Body of pancreas (tissue), 4 donors: Measurements from ENCODE around the gene FOXS1. TPM values are rescaled to one million over a fixed set of nuclear protein-coding genes. Genes with fewer than 3 reads are reported as not detected.

Experiments used
- ATAC-seq: fragments of 150-250 bp; one replicate; pipeline ENCODE4 v1.9.1; 2016
- DNase-seq, 4 donors: peaks; one replicate each; pipeline ENCODE4 v3.0.0-alpha.2; 2019
- H3K27ac ChIP-seq, 4 donors: fragments of 200-600 bp; sonication (generic); 1 replicate in 3 of 4; 2 replicates in 1 of 4; pipeline versions ENCODE4 v1.5.1 to v1.6.1; 2016 to 2019; ENCODE audit warnings: mild to moderate bottlenecking in 1 of 4, mixed read lengths in 1 of 4, moderate library complexity in 1 of 4
- H3K27me3 ChIP-seq, 2 donors: fragments of 200-600 bp; sonication (generic); one replicate each; pipeline ENCODE4 v1.6.0; 2016; ENCODE audit warnings: mild to moderate bottlenecking in 1 of 2
- H3K36me3 ChIP-seq, 2 donors: fragments of 200-600 bp; sonication (generic); replicated peaks in 1 of 2; 2 replicates each; pipeline ENCODE4 v1.5.1; 2016; ENCODE audit warnings: low read depth in 2 of 2; ENCODE audit not compliant: insufficient read depth in 1 of 2
- H3K4me1 ChIP-seq: fragments of 200-600 bp; sonication (generic); one replicate; pipeline ENCODE4 v1.6.0; 2016
- H3K4me3 ChIP-seq, 2 donors: fragments of 200-600 bp; sonication (generic); 1 replicate in 1 of 2; 2 replicates in 1 of 2; pipeline ENCODE4 v1.5.1; 2016 to 2019
- H3K9me3 ChIP-seq, 3 donors: fragments of 200-600 bp; sonication (generic); 1 replicate in 2 of 3; 2 replicates in 1 of 3; pipeline ENCODE4 v1.5.1; 2016
- CTCF ChIP-seq, 7 experiments: fragments of 450-650 bp in 4 of 7; fragments of 200-600 bp in 3 of 7; sonication (generic) in 3 of 7; IDR thresholded peaks; one replicate each; pipeline ENCODE4 v1.5.1; 2016 to 2019; ENCODE audit warnings: antibody characterized with exemption in 7 of 7
- POLR2A ChIP-seq, 3 donors: fragments of 450-650 bp; IDR thresholded peaks; one replicate each; pipeline ENCODE4 v1.6.1; 2016; ENCODE audit warnings: antibody characterized with exemption in 3 of 3, mild to moderate bottlenecking in 2 of 3
- WGBS, 2 donors: methylation state at CpG; one replicate each; pipeline ENCODE4 v1.1.5; 2017; 5-methylcytosine and 5-hydroxymethylcytosine counted together
- intact Hi-C: fragments of 100-400 bp; cut with DNase I; formaldehyde crosslinking; loops from one replicate; pipeline ENCODE4 v1.15.1; 2023
- total RNA-seq, 2 donors: library from RNA; depleted of rRNA; stranded (reverse); fragments of >200 nt; gene quantifications; one replicate each; pipeline ENCODE4 v1.1.0, GENCODE V29; 2016

Gene FOXS1
- total RNA-seq, 2 donors from 2014 or later, result 3.0 TPM; not detected in 1

- Histone ChIP-seq H3K4me1 (peaks cover 19% of the 10 kb centered on the region), H3K4me3 (no peak overlapping the region), H3K36me3 (no peaks in the 10 kb centered on the region), H3K9me3 (no peaks in the 10 kb centered on the region), H3K27ac (no peak overlapping the region), H3K27me3 (no peaks in the 10 kb centered on the region)
- ATAC-seq, result no peak
- intact Hi-C loops, result no loop called here
- TF ChIP-seq CTCF (IDR thresholded peaks at IDR 0.05), result no peak
- no peak for TF ChIP-seq POLR2A (IDR thresholded peaks at IDR 0.05)
- no peak for DNase-seq
- WGBS, 2 donors, result 68 to 76% methylated on average over 5 of the region's 5 CpGs
Measured at GRCh38 chr20:31862157-31862470, 16.7 kb upstream of the FOXS1 start.

GRCh38 chr20:31861385-31862156 lies 16.2 kb upstream of the FOXS1 start:
- intact Hi-C loops, result no loop called here
- H3K36me3 ChIP-seq, result no peaks in the 10 kb centered on the region
- H3K27ac ChIP-seq, result no peak overlapping the region
- DNase-seq (peak; percentile 47 to 63 (median 54)), ATAC-seq (peak; percentile 77)
- H3K4me1 ChIP-seq, result peaks cover 19% of the 10 kb centered on the region
- H3K9me3 ChIP-seq, result no peaks in the 10 kb centered on the region
- peak overlapping the region; percentile 4 to 32 for H3K4me3 ChIP-seq
- TF ChIP-seq CTCF (IDR thresholded peaks at IDR 0.05), result no peak
- TF ChIP-seq POLR2A (IDR thresholded peaks at IDR 0.05), result no peak
- WGBS, 2 donors, result 3 to 20% methylated on average over 10 to 48 of the region's 60 CpGs
- no peaks in the 10 kb centered on the region for H3K27me3 ChIP-seq

GRCh38 chr20:31861135-31861384 lies 15.7 kb upstream of the FOXS1 start:
- H3K36me3 ChIP-seq, result no peaks in the 10 kb centered on the region
- H3K9me3 ChIP-seq, result no peaks in the 10 kb centered on the region
- TF ChIP-seq POLR2A (IDR thresholded peaks at IDR 0.05) (no peak), CTCF (IDR thresholded peaks at IDR 0.05) (no peak)
- no peaks in the 10 kb centered on the region for H3K27me3 ChIP-seq
- peaks cover 19% of the 10 kb centered on the region for H3K4me1 ChIP-seq
- H3K4me3 ChIP-seq, result peak overlapping the region; percentile 4 to 32
- WGBS, 2 donors, result 0% methylated on average over 13 to 18 of the region's 20 CpGs
- H3K27ac ChIP-seq, result no peak overlapping the region
- intact Hi-C loops, result no loop called here
- peak; percentile 47 for ATAC-seq
- peak in 1 of 4 donors; percentile 36 for DNase-seq

- no peak overlapping the region for H3K4me3 ChIP-seq
- no peak overlapping the region for H3K27ac ChIP-seq
- intact Hi-C loops, result no loop called here
- no peaks in the 10 kb centered on the region for H3K9me3 ChIP-seq
- no peaks in the 10 kb centered on the region for H3K36me3 ChIP-seq
- 11 to 12% methylated on average over 11 to 15 of the region's 15 CpGs for WGBS, 2 donors
- no peak for ATAC-seq
- TF ChIP-seq CTCF (IDR thresholded peaks at IDR 0.05) (no peak), POLR2A (IDR thresholded peaks at IDR 0.05) (no peak)
- peak; percentile 24 to 58 (median 48) for DNase-seq
- no peaks in the 10 kb centered on the region for H3K27me3 ChIP-seq
- H3K4me1 ChIP-seq, result peaks cover 19% of the 10 kb centered on the region
Measured at GRCh38 chr20:31860390-31861134, 15.2 kb upstream of the FOXS1 start.
